A204.1 (cell line): ENCODE results near the gene CRYBB1.

Experiments used
- FAIRE-seq: peaks from 2 replicates; lab custom pipeline; 2012; peaks lifted over from hg19 to GRCh38; lab: Jason Lieb, UNC

Gene CRYBB1

GRCh38 chr22:26577081-26577480, 40.7 kb downstream of the CRYBB1 start:
- no peak for FAIRE-seq

- no peak for FAIRE-seq
These were observed 41.7 kb downstream of the CRYBB1 start for GRCh38 chr22:26576026-26576680.

GRCh38 chr22:26574001-26574723, 43.7 kb downstream of the CRYBB1 start:
- FAIRE-seq = no peak

GRCh38 chr22:26573026-26573662, 44.7 kb downstream of the CRYBB1 start:
- FAIRE-seq = no peak

- no peak for FAIRE-seq
These were observed 46.8 kb downstream of the CRYBB1 start for GRCh38 chr22:26570864-26571525.

GRCh38 chr22:26570115-26570514, 47.7 kb downstream of the CRYBB1 start:
- FAIRE-seq = no peak

GRCh38 chr22:26568207-26568706, 49.6 kb downstream of the CRYBB1 start:
- FAIRE-seq = no peak

- FAIRE-seq = no peak
These were observed 50.2 kb downstream of the CRYBB1 start for GRCh38 chr22:26567610-26568009.

GRCh38 chr22:26566994-26567393, 50.8 kb downstream of the CRYBB1 start:
- FAIRE-seq = no peak

GRCh38 chr22:26565889-26566288, 51.9 kb downstream of the CRYBB1 start:
- no peak for FAIRE-seq

GRCh38 chr22:26565181-26565580, 52.6 kb downstream of the CRYBB1 start:
- FAIRE-seq = no peak

GRCh38 chr22:26564672-26565071, 53.2 kb downstream of the CRYBB1 start:
- FAIRE-seq = no peak

- no peak for FAIRE-seq
These were observed 53.6 kb downstream of the CRYBB1 start for GRCh38 chr22:26564181-26564580.

- FAIRE-seq = no peak
These were observed 54.8 kb downstream of the CRYBB1 start for GRCh38 chr22:26563022-26563421.

- no peak for FAIRE-seq
These were observed 55.9 kb downstream of the CRYBB1 start for GRCh38 chr22:26561756-26562417.

GRCh38 chr22:26559961-26560575, 57.8 kb downstream of the CRYBB1 start:
- no peak for FAIRE-seq

GRCh38 chr22:26558248-26558895, 59.5 kb downstream of the CRYBB1 start:
- FAIRE-seq = no peak

GRCh38 chr22:26556904-26557303, 60.9 kb downstream of the CRYBB1 start:
- no peak for FAIRE-seq

GRCh38 chr22:26555478-26555877, 62.3 kb downstream of the CRYBB1 start:
- FAIRE-seq = no peak

GRCh38 chr22:26554956-26555355, 62.9 kb downstream of the CRYBB1 start:
- no peak for FAIRE-seq

GRCh38 chr22:26553056-26553752, 64.6 kb downstream of the CRYBB1 start:
- FAIRE-seq = no peak
